KG1 (cell line): ENCODE measurements around the gene UBE2G1.
"Not testable (repeated sequence)": the region's sequence is repeated elsewhere in the genome, so short reads cannot be mapped to it uniquely, and the experiment has no call there.

Experiments used
- DNase-seq: peaks from one replicate; lab custom pipeline; 2025; lab: John Stamatoyannopoulos, UW

The UBE2G1 gene

DNA sequence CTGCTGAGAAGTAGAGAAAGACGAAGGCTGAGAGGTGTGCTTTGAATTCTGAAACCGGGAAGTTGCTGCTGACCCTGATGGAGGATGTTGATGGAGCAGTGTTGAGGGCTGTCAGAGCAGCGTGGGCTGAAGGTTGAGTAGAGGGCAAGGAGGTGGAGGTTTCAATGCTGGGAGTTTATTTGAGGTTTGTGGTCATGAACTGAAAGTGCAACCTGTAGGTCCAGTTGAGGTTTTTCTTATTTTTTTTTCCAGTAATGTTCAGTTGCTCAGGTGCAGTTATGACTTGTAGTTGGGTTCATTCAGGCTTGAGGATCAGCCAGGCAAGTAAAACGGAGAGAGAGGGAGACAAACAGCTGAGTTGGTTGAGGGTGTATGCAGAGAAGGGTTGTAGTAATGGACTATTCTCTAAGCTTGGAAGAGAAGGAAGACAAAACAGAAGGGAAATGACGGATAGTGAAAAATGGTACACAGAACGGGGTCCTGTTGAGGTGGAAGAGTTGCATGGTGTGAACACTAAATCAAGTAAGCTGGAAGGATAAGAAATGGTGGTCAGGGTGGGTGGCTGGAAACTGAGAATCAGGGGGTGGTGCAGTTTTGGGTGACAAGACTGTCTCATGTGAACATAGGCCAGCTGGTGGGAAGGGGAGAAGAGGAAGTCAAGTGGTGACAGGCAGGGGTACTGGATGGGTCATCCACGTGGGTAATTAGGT, 8.7 kb upstream of the UBE2G1 start:
- DNase-seq = no peak

DNA sequence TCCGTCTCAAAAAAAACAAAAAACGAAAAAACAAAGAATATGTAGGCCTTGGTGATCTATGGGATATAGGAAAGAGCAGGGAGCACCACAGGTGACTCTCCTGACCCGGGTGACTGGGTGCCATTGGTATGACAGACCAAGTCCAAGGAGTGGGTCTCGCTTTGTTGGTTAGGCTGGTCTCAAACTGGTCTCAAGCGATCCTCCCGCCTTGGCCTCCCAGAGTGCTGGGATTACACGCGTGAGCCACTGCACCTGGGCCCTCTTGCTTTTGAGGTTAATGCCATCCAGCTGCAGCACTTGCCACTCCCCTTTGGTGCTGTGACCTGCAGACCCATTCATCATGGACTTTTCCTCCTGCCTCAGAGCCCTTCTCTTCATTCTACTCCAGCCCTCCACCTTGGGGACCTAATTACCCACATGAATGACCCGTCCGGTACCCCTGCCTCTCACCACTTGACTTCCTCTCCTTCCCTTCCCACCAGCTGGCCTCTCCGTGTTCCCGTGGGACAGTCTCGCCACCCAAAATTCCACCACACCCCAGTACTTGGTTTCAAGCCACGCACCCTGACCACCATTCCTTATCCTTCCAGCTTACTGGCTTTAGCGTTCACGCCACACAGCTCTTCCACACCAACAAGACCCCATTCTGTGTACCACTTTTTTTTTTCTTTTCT, 3.2 kb upstream of the UBE2G1 start:
- DNase-seq = no peak

DNA sequence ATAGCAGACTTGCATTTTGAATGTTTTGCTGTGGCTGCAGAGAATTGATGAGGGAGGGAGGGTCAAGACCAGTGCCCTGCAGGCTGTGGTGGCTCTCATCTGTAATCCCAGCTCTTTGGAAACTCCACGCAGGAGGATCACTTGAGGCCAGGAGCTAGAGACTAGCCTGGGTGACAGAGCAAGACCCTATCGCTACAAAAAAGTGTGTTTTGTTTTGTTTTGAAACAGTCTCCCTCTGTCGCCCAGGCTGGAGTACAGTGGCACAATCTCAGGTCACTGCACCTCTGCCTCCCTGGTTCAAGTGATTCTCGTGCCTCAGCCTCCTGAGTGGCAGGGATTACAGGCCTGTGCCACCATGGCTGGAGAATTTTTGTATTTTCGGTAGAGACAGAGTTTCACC, 1.9 kb upstream of the UBE2G1 start:
- DNase-seq = no peak

DNA sequence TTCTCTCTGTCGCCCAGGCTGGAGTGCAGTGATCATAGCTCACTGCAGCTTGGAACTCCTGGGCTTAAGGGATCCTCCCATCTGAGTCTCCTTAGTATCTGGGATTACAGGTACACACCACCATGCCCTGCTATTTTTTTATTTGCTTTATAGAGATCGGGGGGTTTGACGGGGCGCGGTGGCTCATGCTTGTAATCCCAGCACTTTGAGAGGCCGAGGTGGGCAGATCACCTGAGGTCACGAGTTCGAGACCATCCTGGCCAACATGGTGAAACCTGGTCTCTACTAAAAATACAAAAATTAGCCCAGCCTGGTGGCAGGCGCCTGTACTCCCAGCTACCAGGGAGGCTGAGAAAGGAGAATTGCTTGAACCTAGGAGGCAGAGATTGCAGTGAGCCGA, 702 bp upstream of the UBE2G1 start:
- not testable (repeated sequence) for DNase-seq

DNA sequence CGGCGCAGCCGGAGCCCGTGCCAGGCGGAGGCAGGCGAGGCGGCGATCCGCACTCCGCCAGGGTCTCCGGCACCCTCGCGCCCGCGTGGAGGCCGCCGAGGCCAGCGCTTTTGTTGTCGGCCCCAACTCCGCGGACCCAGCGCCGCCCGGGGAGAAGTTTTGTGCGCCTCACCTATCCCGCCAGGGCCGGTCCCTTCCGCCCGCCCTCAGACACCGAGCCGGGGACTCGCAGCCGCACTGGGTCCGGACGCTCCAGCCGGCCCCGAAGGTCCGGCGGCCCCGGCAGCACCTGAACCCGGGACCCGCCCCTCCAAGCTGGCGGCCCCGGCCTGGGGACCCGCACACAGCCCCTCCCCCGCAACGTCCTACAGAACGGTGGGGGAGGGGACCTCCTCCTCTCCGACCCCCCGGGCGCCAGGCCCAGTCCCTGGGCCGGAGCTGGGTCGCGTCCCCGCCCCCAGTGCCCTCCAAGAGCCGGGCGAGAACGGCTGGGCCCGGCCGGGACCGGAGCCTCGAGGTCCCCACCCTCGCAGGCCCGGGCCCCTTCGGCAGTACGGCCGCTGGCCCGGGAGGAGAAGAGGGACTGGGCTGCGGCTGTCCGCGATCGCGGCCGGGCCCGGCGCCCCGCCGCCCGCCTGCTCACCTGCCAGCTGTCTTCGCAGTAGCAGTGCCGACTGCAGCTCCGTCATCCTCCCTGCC, 698 bp downstream of the UBE2G1 start:
- DNase-seq = no peak

DNA sequence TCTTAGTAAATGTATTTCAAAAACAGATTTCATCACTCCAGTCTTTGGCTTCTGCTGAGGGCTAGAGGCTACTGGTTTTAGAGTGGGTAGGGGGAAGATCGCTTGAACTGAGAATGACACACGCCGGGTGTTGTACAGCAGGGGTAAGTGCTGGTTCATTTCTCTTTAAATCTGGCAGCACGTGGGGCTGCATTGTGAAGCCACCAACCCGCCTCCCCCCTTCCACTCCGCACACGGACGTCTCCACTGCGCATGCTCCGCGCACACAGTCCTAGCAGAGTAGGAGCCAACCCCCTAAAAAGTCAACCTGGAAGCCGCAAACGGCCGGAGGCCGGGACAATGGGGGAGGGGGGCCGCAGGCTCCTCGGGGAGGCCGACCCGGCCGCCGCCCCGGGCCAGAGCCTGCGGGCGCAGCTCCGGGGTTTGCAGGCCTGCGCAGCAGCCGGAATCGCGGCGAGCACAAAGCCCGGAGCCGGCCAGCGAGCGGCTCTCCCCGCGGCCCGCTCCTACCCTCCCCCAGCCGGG, 1.3 kb downstream of the UBE2G1 start:
- peak; percentile 51 for DNase-seq

DNA sequence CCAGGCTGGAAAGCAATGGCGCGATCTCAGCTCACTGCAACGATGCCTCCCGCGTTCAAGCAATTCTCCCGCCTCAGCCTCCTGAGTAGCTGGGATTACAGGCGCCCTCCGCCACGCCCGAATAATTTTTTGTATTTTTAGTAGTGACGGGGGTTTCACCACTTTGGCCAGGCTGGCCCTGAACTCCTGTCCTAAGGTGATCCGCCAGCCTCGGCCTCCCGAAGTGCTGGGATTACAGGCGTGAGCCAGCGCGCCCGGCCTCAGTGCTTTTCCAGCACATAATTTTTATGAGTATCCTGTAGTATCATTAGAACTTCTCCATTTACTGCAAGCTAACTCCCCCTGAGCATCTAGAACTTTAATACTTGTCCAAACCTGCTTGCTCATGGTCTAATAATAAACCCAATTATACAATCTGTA, 1.8 kb downstream of the UBE2G1 start:
- no peak for DNase-seq

DNA sequence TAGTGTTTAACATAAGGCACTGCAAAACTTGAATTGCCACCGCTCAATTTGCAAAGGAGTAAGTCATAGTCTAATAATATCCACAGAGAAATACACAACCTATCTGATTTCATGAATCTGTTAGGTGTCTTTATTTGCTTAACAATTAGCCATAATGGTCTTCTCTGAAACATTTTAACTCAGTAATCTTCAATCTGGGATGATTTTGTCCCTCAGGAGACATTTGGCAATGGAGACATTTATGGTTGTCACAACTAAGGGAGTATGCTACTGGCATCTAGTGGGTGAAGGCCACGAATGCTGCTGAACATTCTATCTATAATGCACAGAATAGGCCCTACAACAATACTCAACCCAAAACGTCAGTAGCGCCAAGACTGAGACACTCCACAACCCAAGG, 4.3 kb downstream of the UBE2G1 start:
- DNase-seq = no peak

DNA sequence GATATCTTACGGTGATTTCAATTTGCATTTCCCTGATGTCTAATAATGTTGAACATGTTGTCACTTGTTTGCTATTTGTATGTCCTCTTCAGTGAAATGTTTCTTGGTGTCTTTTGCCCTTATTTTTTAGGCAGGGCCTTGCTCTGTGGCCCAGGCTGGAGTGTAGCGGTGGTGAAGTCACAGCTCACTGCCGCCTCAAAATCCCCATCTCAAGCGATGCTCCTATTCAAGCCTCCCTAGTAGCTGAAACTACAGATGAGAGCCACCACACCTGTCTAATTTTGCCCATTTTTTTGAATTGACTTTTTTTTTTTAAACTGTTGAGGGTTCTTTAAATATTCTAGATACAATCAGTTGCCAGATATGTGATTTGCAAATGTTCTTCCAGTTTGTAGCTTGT, 8.3 kb downstream of the UBE2G1 start:
- no peak for DNase-seq

DNA sequence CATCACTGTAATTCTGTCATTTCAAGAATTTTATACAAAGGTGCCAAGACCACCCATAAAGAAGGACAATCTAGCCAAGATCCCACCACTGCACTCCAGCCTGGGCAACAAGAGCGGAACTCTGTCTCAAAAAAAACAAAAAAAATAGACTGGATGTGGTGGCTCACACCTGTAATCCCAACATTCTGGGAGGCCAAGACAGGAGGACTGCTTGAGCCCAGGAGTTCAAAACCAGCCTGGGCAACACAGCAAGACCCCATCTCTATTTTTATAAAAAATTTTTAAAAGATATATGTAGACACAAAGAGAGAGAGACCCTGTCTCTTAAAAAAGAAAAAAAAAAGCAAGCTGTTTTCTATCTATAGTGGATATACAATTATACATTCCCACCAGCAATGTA, 8.8 kb downstream of the UBE2G1 start:
- DNase-seq = no peak

DNA sequence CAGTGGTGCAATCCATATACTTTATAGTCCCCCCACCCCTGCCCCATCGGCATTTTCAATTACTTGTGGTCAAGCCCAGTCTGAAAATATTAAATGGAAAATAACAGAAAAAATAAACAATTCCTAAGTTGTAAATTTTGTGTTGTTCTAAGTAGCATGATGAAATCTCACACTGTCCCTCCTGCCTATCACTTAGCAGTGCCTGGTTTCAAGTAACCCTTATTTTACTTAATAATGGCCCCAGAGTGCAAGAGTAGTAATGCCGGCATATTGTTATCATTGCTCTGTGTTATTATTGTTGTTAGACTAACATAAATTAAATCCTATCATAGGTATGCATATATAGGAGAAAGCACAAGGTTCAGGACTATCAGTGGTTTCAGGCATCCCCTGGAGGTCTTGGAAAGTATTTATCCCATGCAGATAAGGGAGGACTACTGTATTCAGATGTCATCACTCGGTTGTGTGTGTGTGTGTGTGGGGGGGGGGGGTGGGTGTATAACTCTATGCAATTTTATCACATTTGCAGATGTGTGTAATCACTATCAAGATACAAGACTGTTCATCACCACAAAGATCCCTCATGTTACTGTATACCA, 9.3 kb downstream of the UBE2G1 start:
- no peak for DNase-seq

DNA sequence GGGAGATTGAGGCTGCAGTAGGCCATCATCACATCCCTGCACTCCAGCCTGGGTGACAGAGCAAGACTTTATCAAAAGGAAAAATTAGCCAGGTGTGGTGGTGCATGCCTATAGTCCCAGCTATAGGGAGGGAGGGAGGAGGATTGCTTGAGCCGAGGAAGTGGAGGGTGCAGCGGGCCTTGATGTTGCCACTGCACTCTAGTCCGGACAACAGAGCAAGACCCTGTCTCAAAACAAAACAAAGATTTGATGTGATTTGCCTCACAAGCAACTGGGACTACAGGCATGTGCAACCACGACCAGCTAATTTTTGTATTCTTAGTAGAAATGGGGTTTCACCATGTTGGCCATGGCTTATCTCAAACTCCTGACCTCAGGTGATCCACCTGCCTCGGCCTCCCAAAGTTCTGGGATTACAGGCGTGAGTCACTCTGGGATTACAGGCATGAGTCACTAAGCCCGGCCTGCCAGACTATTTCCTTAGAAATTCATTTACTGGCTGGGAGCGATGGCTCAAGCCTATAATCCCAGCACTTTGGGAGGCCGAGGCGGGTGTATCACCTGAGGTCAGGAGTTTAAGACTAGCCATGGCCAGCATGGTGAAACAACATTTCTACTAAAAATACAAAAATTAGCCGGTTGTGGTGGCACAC, 11.5 kb downstream of the UBE2G1 start:
- DNase-seq = no peak

DNA sequence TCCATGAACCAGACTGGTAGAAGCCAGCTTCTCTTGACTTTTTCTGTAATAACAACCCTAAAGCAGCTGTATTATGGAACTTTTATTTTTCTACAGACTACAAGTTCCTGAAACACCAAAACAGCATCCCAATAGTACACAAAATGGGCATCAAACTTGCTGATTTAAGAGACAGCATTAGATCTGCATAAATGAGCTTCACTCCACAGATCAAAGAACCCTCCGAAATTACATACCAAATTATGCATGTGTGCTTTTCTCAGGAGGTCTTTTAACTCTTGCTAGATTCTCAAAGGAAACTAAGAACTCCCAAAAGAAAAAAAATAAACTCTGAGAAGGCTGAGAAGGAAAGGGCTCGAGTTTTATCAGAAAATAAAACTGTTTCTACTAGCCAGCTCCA, 12.3 kb downstream of the UBE2G1 start:
- no peak for DNase-seq

DNA sequence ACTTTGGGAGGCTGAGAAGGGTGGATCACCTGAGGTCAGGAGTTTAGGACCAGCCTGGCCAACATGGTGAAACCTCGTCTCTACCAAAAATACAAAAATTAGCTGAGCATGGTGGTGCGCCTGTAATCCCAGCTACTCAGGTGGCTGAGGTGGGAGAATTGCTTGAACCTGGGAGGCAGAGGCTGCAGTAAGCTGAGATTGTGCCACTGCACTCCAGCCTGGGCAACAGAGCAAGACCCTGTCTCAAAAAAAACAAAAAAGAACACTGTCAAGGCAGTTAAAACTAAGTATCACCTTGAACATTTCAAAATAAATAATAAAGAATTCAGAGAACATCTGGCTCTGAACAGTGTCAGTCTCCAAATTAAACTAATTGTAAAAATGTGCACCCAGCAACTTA, 16.3 kb downstream of the UBE2G1 start:
- not testable (repeated sequence) for DNase-seq

DNA sequence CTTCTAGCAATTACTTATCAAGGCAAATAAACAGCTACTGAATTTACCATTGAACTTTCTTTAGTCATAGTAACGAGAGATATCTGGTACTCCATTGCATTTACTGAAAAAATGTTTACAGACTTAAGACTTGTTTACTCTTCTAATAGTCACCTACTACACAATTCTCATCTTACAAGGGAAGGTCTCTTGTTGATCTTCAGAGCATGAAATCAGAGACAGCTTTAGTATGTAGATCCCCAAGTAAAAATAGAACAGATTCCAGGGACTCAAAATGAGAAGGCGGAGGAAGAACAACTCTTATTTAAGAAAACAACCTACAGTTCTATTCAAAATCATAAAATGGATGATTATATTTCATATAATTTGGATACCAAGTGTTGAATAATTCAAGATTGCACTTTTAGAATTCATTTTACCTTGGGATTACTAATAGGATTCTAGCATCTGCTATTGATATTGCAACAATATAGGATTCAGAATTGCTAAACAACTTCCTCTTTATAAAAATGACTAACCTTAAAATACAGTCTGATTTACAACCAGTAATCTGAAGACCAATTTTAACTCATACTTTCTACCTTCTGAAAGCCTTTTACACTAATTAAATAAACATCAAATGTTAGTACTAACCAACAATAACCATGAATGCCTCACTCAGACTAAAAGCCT, 20.8 kb downstream of the UBE2G1 start:
- DNase-seq = no peak

DNA sequence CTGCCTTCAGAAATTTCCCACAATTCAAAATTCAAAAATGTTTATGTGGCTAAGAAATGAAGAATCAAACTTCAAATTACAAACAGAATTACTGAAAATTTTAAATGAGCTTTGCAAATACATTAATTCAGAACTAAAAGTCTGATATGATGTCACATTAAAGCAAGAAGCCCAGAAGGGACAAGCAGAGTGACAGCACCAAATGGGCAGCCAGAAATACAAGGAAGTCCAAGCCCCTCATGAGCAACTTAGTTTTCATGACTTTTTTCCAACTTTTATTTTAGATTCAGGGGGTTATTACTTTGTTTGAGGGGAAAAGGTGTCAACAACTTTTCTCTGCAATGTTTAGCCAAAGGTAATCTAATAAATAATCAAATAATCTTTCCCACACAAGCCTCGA, 21.5 kb downstream of the UBE2G1 start:
- DNase-seq = no peak

DNA sequence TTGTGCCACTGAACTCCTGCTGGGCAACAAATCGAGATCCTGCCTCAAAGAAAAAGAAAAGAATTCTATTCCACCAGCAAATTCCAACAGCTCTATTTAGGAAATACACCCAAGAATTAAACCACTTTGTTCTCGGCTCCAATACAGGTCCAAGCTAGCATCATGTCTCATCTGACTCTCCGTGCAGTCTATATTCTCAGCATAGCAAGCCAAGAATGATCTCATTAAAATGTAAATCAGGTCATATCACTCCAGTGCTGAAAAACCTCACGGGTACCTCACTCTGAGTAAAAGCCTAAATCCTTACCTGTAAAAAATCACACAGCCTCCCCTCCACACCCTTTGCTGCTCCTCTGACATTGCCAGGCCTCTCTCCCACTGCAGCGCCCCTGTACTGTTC, 23.9 kb downstream of the UBE2G1 start:
- DNase-seq = no peak

DNA sequence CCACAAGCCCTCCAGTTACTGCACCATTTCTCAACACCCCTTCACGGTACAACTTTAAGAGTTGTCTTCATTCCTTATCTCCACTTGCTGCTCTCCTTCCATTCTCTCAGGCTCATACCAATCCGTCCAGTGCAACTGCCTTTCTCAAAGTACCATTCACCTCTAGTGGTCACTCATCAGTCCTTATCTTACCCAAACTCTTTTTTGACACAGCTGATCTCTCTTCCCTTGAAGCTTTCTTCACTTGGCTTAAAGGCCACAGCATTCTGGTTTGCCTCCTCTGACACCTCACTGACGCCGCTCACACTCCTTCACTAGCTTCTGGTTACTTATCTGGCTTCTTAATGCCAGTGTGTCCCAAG, 24.9 kb downstream of the UBE2G1 start:
- DNase-seq = no peak

DNA sequence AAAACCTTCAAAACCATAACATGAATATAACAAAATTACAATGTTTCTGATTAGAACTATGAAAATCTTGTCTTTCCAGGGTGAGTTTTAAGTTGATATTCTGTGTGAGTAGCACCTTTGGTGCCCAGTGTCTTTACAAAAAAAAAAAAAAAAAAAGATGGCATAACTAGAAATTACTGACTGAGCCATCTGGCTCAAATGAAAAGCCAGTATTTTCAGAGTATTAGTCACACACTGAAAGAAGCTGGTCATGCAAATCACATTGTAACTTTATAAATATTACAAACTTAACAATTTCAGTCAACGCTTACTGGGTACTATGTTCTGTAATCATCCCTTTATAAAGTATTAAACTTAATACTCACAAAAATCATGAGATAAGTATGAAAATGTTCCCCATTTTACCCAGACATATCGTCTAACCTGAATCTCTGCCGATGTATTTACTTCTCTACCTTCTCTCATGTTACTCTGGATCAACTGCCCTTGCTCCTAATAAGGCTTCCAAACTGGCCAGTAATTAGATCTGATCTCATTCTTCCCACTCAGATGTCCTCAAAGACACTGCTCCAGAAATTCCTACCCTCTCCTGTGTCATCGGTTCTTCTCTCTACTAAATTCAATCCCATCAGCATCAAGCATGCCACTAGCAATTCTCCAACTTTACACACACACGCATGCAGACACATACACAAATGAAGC, 25.4 kb downstream of the UBE2G1 start:
- no peak for DNase-seq

DNA sequence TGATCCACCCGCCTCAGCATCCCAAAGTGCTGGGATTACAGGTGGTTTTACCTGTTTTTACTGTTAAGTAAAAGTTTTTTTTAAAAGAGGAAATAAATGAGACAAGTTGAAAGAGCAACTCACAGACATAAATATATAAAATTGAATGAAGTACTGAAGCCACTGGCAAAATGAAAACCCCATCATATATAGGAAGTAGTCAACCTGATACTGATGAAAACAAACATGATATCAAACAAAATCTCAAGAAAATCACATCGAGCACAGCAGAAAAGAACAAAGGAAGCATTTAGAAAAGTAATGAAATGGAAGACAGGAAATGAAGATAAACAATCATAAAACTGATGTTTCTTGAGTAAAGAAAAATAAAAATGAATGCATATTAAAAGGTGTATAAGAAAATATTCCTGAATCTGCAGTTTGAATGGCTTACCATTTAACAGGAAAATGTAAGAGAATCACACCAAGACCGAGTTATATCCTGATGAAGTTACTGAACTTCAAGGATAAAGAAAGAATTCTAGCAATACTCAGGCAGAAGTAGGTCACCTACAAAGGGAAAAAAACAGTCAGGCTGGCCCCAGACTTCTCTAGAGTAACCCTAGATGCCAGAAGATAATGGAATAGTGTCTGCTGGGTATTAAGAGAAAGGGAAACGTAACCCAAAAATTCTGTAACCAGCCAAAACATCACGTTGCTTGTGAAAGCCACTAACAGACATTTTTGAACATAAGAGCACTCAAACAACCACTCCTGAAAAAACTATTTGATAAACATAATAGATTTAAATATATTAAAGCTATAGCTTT, 31.5 kb downstream of the UBE2G1 start:
- DNase-seq = no peak
